Cardiac muscle cell (in vitro differentiated cells and primary cell): ENCODE results near the gene CCNK. TPM values are rescaled to one million over a fixed set of nuclear protein-coding genes. Genes with fewer than 3 reads are reported as not detected.

Experiments used
- DNase-seq, 2 donors: peaks; one replicate each; pipeline versions ENCODE4 v3.0.0 to v3.0.0-alpha.2; 2010 to 2017; ENCODE audit warnings: low read depth in 1 of 2, low spot score in 1 of 2
- H3K27ac ChIP-seq: fragments of 200-600 bp; sonication (generic); 2 replicates; pipeline ENCODE4 v1.5.1; 2016
- H3K27me3 ChIP-seq: fragments of 200-600 bp; sonication (generic); 2 replicates; pipeline ENCODE4 v1.6.0; 2016; ENCODE audit warnings: control low read depth
- H3K36me3 ChIP-seq: fragments of 200-600 bp; sonication (generic); 2 replicates; pipeline ENCODE4 v1.5.1; 2016; ENCODE audit warnings: control low read depth
- H3K4me1 ChIP-seq: fragments of 200-600 bp; sonication (generic); 2 replicates; pipeline ENCODE4 v1.8.1; 2017; ENCODE audit warnings: low read depth, mild to moderate bottlenecking, mixed run types
- H3K4me3 ChIP-seq: fragments of 200-600 bp; sonication (generic); 2 replicates; pipeline ENCODE4 v1.5.1; 2016; ENCODE audit warnings: mild to moderate bottlenecking
- H3K9me3 ChIP-seq: fragments of 200-600 bp; sonication (generic); 2 replicates; pipeline ENCODE4 v1.5.1; 2017; ENCODE audit warnings: low read depth, mild to moderate bottlenecking, control low read depth
- CTCF ChIP-seq: IDR thresholded peaks from 2 replicates; pipeline ENCODE4 v1.5.1; 2012; ENCODE audit warnings: low read depth, mild to moderate bottlenecking, low read length
- polyA plus RNA-seq: library from polyadenylated mRNA; unstranded; fragments of >200 nt; fragmentation: Nextera tagmentation; extraction: Ambion mirVana; gene quantifications from 2 replicates; pipeline ENCODE4 v1.2.1, GENCODE V29; 2016
- total RNA-seq: library from RNA; depleted of rRNA; stranded (reverse); fragments of >200 nt; gene quantifications from 2 replicates; pipeline ENCODE4 v1.2.3, GENCODE V29; 2016

The CCNK gene
- total RNA-seq, result 14.2 and 17.3 TPM in 2 replicates
- polyA plus RNA-seq, result 13.3 and 13.7 TPM in 2 replicates

DNA sequence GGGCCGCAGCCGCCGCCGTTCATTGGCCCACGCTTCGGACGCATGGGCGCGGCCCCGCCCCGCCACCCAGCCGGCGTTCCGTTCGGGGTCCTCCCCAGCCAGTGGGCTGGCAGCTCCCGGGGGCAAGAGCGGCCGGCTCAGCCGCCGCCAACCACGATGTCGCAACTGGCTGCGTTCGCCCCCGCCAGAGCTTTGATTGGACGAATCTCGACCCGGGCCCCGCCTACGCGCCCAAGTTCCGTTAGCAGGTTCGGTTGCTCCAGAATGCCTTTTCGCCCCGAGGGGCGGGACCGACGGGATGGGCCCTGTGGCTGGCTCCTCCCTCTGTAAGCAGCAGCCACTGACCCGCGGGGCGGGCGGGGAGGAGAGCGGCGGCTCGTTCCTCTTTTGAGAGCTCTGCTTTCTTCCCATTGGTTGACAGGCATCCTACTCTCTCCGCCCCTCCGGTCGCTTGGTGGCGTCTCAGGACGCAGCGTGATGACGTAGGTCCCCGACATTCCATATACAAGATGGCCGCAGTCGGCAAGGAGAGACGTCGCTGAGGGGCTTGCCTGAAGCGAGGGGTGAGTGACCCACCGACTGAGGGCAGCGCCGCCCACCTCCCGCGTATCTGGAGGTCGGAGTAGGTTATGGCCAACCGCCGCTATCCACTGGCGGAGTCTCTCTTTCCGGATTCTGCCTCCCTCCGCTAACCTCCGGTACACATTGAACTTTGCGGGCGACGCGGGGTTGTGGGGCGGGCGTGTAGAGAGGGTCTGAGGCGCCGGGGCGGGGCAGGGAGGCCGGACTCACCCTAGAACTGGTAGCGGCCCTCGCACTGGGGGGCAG lies at the start of gene CCNK:
TSS of gene CCNK (plus strand) at position 493 of the 828 bp plus-strand sequence. CDS start 11,269 bp downstream, outside the sequence.
- Histone ChIP-seq H3K27ac (peak within 1 kb of the TSS; percentile 97), H3K36me3 (no peaks in the 10 kb centered on the region), H3K9me3 (no peaks in the 10 kb centered on the region), H3K27me3 (no peaks in the 10 kb centered on the region), H3K4me1 (peaks cover 16% of the 10 kb centered on the region), H3K4me3 (peak within 1 kb of the TSS; percentile 80)
- no peak for TF ChIP-seq CTCF
- DNase-seq, result peak; percentile 99 to 100

- no peak for TF ChIP-seq CTCF
- Histone ChIP-seq H3K27ac (no peak overlapping the region), H3K4me1 (peaks cover 15% of the 10 kb centered on the region)
Measured at GRCh38 chr14:99431986-99432385, 49.2 kb upstream of the CCNK start.

GRCh38 chr14:99432485-99432884 lies 48.7 kb upstream of the CCNK start:
- no peak overlapping the region for H3K27ac ChIP-seq
- H3K4me1 ChIP-seq, result peaks cover 15% of the 10 kb centered on the region
- no peak for TF ChIP-seq CTCF
- no peaks in the 10 kb centered on the region for H3K27me3 ChIP-seq
- DNase-seq, result no peak
- H3K36me3 ChIP-seq, result no peaks in the 10 kb centered on the region
- no peaks in the 10 kb centered on the region for H3K9me3 ChIP-seq
- H3K4me3 ChIP-seq, result no peak overlapping the region

More at GRCh38 chr14:99431986-99432385, 49.2 kb upstream of the CCNK start:
- Histone ChIP-seq H3K4me3 (no peak overlapping the region), H3K9me3 (no peaks in the 10 kb centered on the region), H3K36me3 (no peaks in the 10 kb centered on the region), H3K27me3 (no peaks in the 10 kb centered on the region)
- DNase-seq, result peak in 1 of 2 donors; percentile 19

GRCh38 chr14:99435327-99435726 lies 45.9 kb upstream of the CCNK start:
- no peaks in the 10 kb centered on the region for H3K9me3 ChIP-seq
- H3K36me3 ChIP-seq, result no peaks in the 10 kb centered on the region
- DNase-seq, result no peak
- H3K4me3 ChIP-seq, result no peak overlapping the region
- no peaks in the 10 kb centered on the region for H3K27me3 ChIP-seq
- TF ChIP-seq CTCF, result no peak
- H3K4me1 ChIP-seq, result peaks cover 15% of the 10 kb centered on the region
- no peak overlapping the region for H3K27ac ChIP-seq

DNA sequence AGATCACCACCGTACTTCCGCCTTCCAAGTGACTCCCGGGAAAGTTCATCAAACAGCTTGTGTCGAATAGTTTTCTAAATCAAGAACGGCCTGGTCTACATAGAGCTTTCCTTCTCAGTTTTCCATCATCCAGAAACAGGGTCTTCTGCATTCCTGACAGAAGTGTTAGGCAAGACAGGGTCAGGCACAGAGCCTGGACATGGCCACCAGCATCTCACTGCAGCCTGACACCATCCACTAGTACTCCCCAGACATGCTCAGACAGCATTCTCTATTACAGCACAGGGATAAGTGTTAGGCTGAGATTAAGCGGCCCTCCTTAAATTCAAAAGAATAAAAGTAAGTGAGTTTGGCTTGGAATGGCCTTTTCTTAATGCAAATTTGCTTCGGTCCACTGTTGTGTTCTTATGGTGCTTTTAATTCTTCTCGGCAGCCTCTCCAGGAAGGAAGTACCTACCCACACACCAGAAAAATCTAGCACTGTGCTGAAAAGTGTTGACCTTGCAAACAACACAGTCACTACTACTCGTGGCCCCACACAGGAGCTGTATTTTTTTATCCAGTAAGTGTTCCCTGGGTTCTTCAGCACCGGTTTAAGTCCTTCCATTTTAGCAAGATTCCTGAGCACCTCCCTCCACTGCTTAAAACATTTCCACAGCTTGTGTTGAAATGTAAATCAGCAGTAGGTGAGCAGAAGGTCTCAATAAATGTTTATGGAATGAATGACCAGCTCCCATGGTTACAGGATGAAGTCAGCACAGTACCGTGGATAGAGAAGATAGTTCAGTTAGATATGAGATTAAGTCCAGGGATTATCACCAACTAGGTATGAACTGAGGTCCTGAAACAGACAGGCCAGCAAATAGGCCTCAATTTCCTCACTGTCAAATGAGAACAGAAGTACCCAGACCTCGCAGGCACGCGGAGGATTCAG lies 44.7 kb upstream of the CCNK start:
- Histone ChIP-seq H3K9me3 (no peaks in the 10 kb centered on the region), H3K4me3 (no peak overlapping the region), H3K27me3 (no peaks in the 10 kb centered on the region), H3K27ac (peak overlapping the region; percentile 10), H3K4me1 (peaks cover 6% of the 10 kb centered on the region), H3K36me3 (no peaks in the 10 kb centered on the region)
- TF ChIP-seq CTCF, result no peak
- DNase-seq, result no peak
